ENCODE results near the gene ARHGAP10. TPM values are rescaled to one million over a fixed set of nuclear protein-coding genes. Genes with fewer than 3 reads are reported as not detected.

The ARHGAP10 gene
- total and polyA plus RNA-seq, 5 donors from 2014 or later: 2.9 to 14.1 (median 4.7) TPM

DNA sequence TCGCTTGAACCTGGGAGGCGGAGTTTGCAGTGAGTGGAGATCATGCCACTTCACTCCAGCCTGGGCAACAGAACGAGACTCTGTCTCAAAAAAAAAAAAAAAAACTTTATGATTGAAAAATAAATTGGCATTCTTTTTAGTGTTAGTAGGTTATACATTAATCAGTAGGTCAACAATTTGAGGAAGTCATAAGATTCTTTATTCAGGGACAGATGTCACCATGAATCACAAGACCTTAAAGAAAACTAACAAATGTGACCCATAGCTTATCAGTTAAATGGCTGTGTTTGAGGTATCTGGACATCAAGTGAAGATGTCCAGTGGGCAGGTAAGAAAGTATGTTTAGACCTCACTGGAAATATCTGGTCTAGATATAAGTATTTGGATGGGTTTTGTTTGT, 38.7 kb upstream of the ARHGAP10 start:
- Histone ChIP-seq H3K36me3 (ENCODE audit: control insufficient read depth, insufficient read depth, low read length) (no peaks in the 10 kb centered on the region), H3K27me3 (ENCODE audit: control insufficient read depth, insufficient read depth, low read length) (peaks cover 4% of the 10 kb centered on the region), H3K4me3 (ENCODE audit: low read depth, low read length) (no peak overlapping the region), H3K4me1 (ENCODE audit: control insufficient read depth, insufficient read depth, low read length, poor library complexity, severe bottlenecking) (no peaks in the 10 kb centered on the region), H3K9me3 (ENCODE audit: control insufficient read depth in 2 of 2, low read length in 2 of 2) (no peaks in the 10 kb centered on the region), H3K27ac (ENCODE audit: insufficient read depth, low read length, poor library complexity, severe bottlenecking) (no peak overlapping the region)
- Mint-ChIP-seq H3K27ac (no peak overlapping the region), H3K9me3 (no peaks in the 10 kb centered on the region), H3K4me1 (no peaks in the 10 kb centered on the region), H3K27me3 (peaks cover 32% of the 10 kb centered on the region), H3K36me3 (no peaks in the 10 kb centered on the region), H3K4me3 (no peak overlapping the region)
- ATAC-seq (ENCODE audit: low read depth in 2 of 2): no peak
- no peak for DNase-seq

DNA sequence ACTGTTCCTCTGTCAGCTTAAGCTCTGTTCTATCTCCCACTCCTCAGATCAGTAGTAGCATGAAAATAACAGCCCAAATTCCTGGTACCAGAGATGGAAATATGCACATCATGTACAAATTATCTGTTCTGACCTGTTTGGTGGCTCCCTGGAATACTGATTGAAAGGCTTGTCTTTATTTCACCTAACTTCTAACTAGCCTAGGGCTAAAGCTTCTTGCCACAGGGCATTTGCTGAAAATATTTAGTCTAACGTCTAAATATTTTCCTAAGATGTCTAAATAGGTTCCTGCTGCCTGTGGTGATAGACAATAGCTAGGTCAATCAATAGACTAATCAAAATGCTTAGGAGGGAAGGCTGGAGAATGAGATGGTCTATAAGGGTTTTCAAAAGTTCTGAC, 35.0 kb upstream of the ARHGAP10 start:
- peaks cover 4% of the 10 kb centered on the region for H3K27me3 ChIP-seq (ENCODE audit: control insufficient read depth, insufficient read depth, low read length)
- H3K4me1 ChIP-seq (ENCODE audit: control insufficient read depth, insufficient read depth, low read length, poor library complexity, severe bottlenecking): no peaks in the 10 kb centered on the region
- Mint-ChIP-seq H3K4me3 (no peak overlapping the region), H3K4me1 (no peaks in the 10 kb centered on the region), H3K27me3 (peaks cover 42% of the 10 kb centered on the region), H3K36me3 (no peaks in the 10 kb centered on the region), H3K9me3 (peaks cover 0 to 5% (median 0%) of the 10 kb centered on the region in 7 donors), H3K27ac (no peak overlapping the region)
- ATAC-seq (ENCODE audit: low read depth in 2 of 2): no peak
- H3K9me3 ChIP-seq (ENCODE audit: control insufficient read depth in 2 of 2, low read length in 2 of 2): no peaks in the 10 kb centered on the region
- H3K36me3 ChIP-seq (ENCODE audit: control insufficient read depth, insufficient read depth, low read length): no peaks in the 10 kb centered on the region
- H3K27ac ChIP-seq (ENCODE audit: insufficient read depth, low read length, poor library complexity, severe bottlenecking): no peak overlapping the region
- H3K4me3 ChIP-seq (ENCODE audit: low read depth, low read length): no peak overlapping the region
- DNase-seq: no peak

DNA sequence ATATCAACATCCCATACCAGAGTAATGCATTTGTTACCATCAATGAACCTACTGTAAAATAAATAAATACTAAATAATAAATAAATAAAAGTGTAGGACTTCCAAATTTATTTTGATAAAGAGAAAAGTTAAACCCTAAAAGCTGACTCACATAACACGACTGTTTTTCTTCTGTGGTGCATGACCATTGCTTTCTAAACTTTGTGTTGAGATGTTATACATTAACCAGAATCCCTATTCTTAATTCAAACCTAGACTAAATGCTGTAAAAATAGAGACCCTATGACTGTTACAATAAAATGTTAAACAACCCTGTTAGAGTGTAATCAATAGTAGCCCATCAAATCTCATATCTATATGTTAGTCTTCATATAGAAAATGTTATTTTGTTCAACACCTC, 27.0 kb upstream of the ARHGAP10 start:
- H3K4me1 ChIP-seq (ENCODE audit: control insufficient read depth, insufficient read depth, low read length, poor library complexity, severe bottlenecking): no peaks in the 10 kb centered on the region
- H3K36me3 ChIP-seq (ENCODE audit: control insufficient read depth, insufficient read depth, low read length): no peaks in the 10 kb centered on the region
- H3K27me3 Mint-ChIP-seq: peaks cover 21% of the 10 kb centered on the region
- H3K9me3 Mint-ChIP-seq: peaks cover 0 to 3% (median 0%) of the 10 kb centered on the region in 7 donors
- no peak overlapping the region for H3K27ac ChIP-seq (ENCODE audit: insufficient read depth, low read length, poor library complexity, severe bottlenecking)
- ATAC-seq (ENCODE audit: low read depth in 2 of 2): no peak
- no peak overlapping the region for H3K4me3 ChIP-seq (ENCODE audit: low read depth, low read length)
- H3K9me3 ChIP-seq (ENCODE audit: control insufficient read depth in 2 of 2, low read length in 2 of 2): no peaks in the 10 kb centered on the region
- peaks cover 0 to 4% (median 2%) of the 10 kb centered on the region in 4 donors for H3K4me1 Mint-ChIP-seq
- no peaks in the 10 kb centered on the region for H3K27me3 ChIP-seq (ENCODE audit: control insufficient read depth, insufficient read depth, low read length)
- DNase-seq: no peak
- H3K27ac Mint-ChIP-seq: no peak overlapping the region
- no peaks in the 10 kb centered on the region for H3K36me3 Mint-ChIP-seq
- no peak overlapping the region for H3K4me3 Mint-ChIP-seq

DNA sequence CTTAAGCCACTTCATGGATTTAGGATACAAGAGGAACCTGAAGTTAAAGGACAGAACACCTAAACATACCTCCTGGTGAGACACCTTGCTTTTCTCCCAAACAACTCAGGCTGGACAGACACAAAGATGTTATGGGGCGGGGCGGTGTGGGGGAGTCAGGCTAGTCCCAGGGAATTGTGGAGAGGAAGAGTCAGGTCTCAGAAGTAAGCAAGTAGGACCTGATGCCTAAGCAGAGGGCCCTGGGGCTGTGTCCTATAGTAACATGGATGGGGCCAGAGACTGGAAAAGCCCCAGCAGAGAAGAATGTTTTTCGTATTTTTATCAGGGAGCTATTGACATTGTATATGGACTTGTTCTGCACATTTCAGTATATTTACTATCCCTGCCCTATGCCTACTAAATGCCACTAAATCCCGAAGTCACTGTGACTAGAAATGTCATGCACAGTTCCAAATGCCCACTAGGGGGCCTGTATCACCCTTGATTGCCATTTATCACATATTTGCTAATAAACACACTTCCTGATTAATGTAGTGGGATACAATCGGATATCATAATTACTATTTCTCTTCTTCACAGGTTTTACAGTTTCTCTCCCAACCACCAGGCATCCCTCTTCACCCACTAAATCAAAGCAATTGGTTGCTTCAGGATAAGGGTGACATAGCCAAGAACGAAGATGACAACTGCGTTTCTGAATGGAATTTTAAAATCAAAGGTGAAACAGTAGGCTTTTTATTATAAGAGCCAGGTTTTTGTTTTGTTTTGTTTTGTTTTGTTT, 23.8 kb upstream of the ARHGAP10 start:
- Histone ChIP-seq H3K36me3 (ENCODE audit: control insufficient read depth, insufficient read depth, low read length) (no peaks in the 10 kb centered on the region), H3K27me3 (ENCODE audit: control insufficient read depth, insufficient read depth, low read length) (no peaks in the 10 kb centered on the region), H3K4me3 (ENCODE audit: low read depth, low read length) (no peak overlapping the region), H3K4me1 (ENCODE audit: control insufficient read depth, insufficient read depth, low read length, poor library complexity, severe bottlenecking) (no peaks in the 10 kb centered on the region), H3K9me3 (ENCODE audit: control insufficient read depth in 2 of 2, low read length in 2 of 2) (no peaks in the 10 kb centered on the region), H3K27ac (ENCODE audit: insufficient read depth, low read length, poor library complexity, severe bottlenecking) (no peak overlapping the region)
- DNase-seq (peak; percentile 35 to 59 (median 56)), ATAC-seq (ENCODE audit: low read depth in 2 of 2) (peak; percentile 52 to 53)
- no peak overlapping the region for H3K27ac Mint-ChIP-seq
- no peaks in the 10 kb centered on the region for H3K36me3 Mint-ChIP-seq
- H3K27me3 Mint-ChIP-seq: peaks cover 8% of the 10 kb centered on the region
- H3K9me3 Mint-ChIP-seq: no peaks in the 10 kb centered on the region
- H3K4me1 Mint-ChIP-seq: peaks cover 0 to 4% (median 2%) of the 10 kb centered on the region in 4 donors
- H3K4me3 Mint-ChIP-seq: no peak overlapping the region

DNA sequence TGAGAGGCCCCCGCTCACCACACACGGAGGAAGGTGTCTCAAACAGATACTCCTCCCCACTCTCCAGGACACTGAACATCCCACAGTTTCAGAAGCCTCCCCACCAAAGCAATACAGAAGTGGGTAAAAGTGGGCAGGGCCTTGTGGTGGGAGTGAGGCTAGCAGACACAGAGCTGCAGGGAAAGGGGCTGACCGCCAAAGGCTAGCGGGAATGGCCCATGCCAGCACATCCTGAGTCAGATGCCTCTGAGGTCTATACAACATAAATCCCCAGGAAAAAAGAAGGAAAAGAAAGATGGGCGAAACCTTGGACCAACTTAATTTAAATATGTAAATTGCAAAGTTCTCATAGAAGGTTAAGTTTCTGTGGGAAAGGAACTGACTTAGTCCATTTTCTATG, 21.9 kb upstream of the ARHGAP10 start:
- no peaks in the 10 kb centered on the region for H3K36me3 ChIP-seq (ENCODE audit: control insufficient read depth, insufficient read depth, low read length)
- H3K27me3 Mint-ChIP-seq: peaks cover 5% of the 10 kb centered on the region
- H3K27ac Mint-ChIP-seq: no peak overlapping the region

DNA sequence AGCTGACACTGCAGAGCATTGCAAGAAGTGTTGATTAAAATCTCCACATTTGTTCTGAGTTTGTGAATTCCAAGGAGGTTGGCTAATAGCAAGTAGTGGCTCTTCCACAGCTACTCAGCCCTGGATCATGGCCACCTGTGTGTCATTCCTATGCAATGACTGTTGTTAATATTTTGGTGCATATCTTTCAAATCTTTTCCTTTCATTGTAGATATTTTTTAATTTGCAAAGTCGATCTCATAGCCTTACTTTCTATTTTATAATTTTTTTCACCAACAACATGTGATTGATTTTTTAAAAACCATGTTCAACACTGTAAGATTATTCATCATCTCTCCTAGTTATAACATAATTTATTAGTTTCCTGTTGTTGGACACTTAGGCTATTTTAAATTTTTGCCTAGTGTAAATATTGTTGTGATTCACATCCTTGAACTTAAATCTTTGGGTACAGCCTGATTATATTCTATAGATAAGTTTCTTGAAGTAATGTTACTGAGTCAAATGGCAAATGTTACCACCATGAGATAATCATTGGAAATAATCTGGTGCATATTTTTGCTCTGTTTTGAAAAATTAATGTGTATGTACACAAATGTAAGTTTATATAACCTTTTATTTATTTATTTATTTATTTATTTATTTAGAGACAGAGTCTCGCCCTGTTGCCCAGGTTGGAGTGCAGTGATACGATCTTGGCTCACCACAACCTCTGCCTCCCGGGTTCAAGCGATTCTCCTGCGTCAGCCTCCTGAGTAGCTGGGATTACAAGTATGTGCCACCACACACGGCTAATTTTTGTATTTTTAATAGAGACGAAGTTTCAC, 17.1 kb upstream of the ARHGAP10 start:
- no peaks in the 10 kb centered on the region for H3K27me3 ChIP-seq (ENCODE audit: control insufficient read depth, insufficient read depth, low read length)
- ATAC-seq (ENCODE audit: low read depth in 2 of 2): no peak
- DNase-seq: no peak
- H3K36me3 ChIP-seq (ENCODE audit: control insufficient read depth, insufficient read depth, low read length): no peaks in the 10 kb centered on the region
- Mint-ChIP-seq H3K4me3 (no peak overlapping the region), H3K27ac (no peak overlapping the region), H3K27me3 (peaks cover 25% of the 10 kb centered on the region), H3K9me3 (peaks cover 0 to 1% (median 0%) of the 10 kb centered on the region in 7 donors), H3K36me3 (no peaks in the 10 kb centered on the region), H3K4me1 (peaks cover 0 to 5% (median under 1%) of the 10 kb centered on the region in 4 donors)
- no peaks in the 10 kb centered on the region for H3K9me3 ChIP-seq (ENCODE audit: control insufficient read depth in 2 of 2, low read length in 2 of 2)
- no peaks in the 10 kb centered on the region for H3K4me1 ChIP-seq (ENCODE audit: control insufficient read depth, insufficient read depth, low read length, poor library complexity, severe bottlenecking)
- no peak overlapping the region for H3K27ac ChIP-seq (ENCODE audit: insufficient read depth, low read length, poor library complexity, severe bottlenecking)
- no peak overlapping the region for H3K4me3 ChIP-seq (ENCODE audit: low read depth, low read length)

More for the DNA sequence above, 21.9 kb upstream of the ARHGAP10 start:
- no peak overlapping the region for H3K4me3 Mint-ChIP-seq
- Histone ChIP-seq H3K9me3 (ENCODE audit: control insufficient read depth in 2 of 2, low read length in 2 of 2) (no peaks in the 10 kb centered on the region), H3K27me3 (ENCODE audit: control insufficient read depth, insufficient read depth, low read length) (no peaks in the 10 kb centered on the region), H3K4me1 (ENCODE audit: control insufficient read depth, insufficient read depth, low read length, poor library complexity, severe bottlenecking) (no peaks in the 10 kb centered on the region), H3K4me3 (ENCODE audit: low read depth, low read length) (no peak overlapping the region), H3K27ac (ENCODE audit: insufficient read depth, low read length, poor library complexity, severe bottlenecking) (no peak overlapping the region)
- H3K9me3 Mint-ChIP-seq: no peaks in the 10 kb centered on the region
- H3K4me1 Mint-ChIP-seq: peaks cover 0 to 4% (median 2%) of the 10 kb centered on the region in 4 donors
- no peak for DNase-seq
- ATAC-seq (ENCODE audit: low read depth in 2 of 2): no peak
- H3K36me3 Mint-ChIP-seq: no peaks in the 10 kb centered on the region

DNA sequence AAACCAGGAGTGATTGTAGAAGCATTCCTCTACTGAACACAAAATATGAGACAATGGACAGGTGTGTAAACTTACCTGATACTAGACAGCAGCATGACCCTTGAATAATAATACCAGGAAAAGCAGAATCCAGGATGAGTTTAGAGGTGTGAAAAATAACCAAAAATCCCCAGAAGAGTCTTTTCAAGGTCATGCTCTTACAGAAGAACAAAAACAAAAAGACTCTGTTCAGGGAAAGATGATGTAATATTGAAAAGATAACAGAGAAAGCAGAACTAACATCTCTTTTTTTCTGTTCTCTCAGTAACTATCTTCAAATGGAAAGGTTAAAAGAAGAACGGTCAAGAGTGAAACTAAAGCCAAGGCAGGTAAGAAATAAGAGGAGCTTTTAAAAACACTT, 14.0 kb upstream of the ARHGAP10 start:
- Histone ChIP-seq H3K9me3 (ENCODE audit: control insufficient read depth in 2 of 2, low read length in 2 of 2) (no peaks in the 10 kb centered on the region), H3K4me1 (ENCODE audit: control insufficient read depth, insufficient read depth, low read length, poor library complexity, severe bottlenecking) (no peaks in the 10 kb centered on the region), H3K27me3 (ENCODE audit: control insufficient read depth, insufficient read depth, low read length) (no peaks in the 10 kb centered on the region), H3K36me3 (ENCODE audit: control insufficient read depth, insufficient read depth, low read length) (no peaks in the 10 kb centered on the region), H3K4me3 (ENCODE audit: low read depth, low read length) (no peak overlapping the region), H3K27ac (ENCODE audit: insufficient read depth, low read length, poor library complexity, severe bottlenecking) (no peak overlapping the region)
- ATAC-seq (ENCODE audit: low read depth in 2 of 2) (no peak), DNase-seq (no peak)
- peaks cover 35% of the 10 kb centered on the region for H3K27me3 Mint-ChIP-seq
- H3K4me1 Mint-ChIP-seq: peaks cover 0 to 5% (median under 1%) of the 10 kb centered on the region in 4 donors
- no peak overlapping the region for H3K27ac Mint-ChIP-seq
- no peaks in the 10 kb centered on the region for H3K36me3 Mint-ChIP-seq
- peaks cover 0 to 1% (median 0%) of the 10 kb centered on the region in 7 donors for H3K9me3 Mint-ChIP-seq
- no peak overlapping the region for H3K4me3 Mint-ChIP-seq
